Left renal cortex interstitium (tissue), 4 donors: ENCODE measurements around the gene MASP1. TPM values are rescaled to one million over a fixed set of nuclear protein-coding genes. Genes with fewer than 3 reads are reported as not detected.

Experiments used
- DNase-seq, 4 donors: peaks; one replicate each; pipeline ENCODE4 v3.0.0-alpha.2; 2013; ENCODE audit warnings: low read depth in 4 of 4, low spot score in 2 of 4, missing footprints in 1 of 4
- polyA plus RNA-seq, 4 donors: library from polyadenylated mRNA; unstranded; fragments of 120-200 nt; gene quantifications; one replicate each; pipeline ENCODE4 v1.2.1, GENCODE V29; 2013; ENCODE audit not compliant: insufficient read length in 4 of 4

The MASP1 gene, protein sequence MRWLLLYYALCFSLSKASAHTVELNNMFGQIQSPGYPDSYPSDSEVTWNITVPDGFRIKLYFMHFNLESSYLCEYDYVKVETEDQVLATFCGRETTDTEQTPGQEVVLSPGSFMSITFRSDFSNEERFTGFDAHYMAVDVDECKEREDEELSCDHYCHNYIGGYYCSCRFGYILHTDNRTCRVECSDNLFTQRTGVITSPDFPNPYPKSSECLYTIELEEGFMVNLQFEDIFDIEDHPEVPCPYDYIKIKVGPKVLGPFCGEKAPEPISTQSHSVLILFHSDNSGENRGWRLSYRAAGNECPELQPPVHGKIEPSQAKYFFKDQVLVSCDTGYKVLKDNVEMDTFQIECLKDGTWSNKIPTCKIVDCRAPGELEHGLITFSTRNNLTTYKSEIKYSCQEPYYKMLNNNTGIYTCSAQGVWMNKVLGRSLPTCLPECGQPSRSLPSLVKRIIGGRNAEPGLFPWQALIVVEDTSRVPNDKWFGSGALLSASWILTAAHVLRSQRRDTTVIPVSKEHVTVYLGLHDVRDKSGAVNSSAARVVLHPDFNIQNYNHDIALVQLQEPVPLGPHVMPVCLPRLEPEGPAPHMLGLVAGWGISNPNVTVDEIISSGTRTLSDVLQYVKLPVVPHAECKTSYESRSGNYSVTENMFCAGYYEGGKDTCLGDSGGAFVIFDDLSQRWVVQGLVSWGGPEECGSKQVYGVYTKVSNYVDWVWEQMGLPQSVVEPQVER
- 10 to 100 TPM in 1 of 4 donors, 1 to 10 TPM in 3; 7.2 to 10.2 (median 8.4) TPM for polyA plus RNA-seq

DNA sequence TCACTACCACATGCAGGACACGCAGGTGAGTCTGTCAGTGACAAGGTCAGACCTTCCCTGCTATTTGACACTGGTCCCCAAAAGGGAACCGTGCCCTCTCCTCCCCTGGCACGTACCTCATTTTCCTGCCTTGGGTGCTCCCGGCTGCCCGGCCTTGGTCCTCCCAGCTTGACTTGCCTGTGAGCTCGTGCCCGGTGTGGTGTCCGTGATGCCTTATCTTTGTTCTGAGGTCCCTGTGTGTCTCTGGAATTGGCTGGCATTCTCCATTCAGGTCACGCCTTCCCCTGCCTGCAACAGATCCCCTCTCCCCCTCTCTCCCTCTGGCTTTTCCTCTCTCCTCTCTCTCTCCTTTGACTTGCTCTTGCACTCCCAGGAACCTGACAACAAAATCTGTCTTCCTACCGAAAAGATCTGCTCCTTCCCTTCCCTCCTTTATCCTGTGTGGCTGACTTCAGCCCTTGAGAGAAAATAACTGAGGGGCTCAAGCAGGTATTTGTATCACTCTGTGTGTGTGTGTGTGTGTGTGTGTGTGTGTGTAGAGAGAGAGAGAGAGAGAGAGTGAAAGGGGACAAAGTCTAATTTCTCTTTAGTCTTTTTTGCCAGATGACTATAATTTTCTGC, at the start of gene MASP1:
TSS of gene MASP1 (minus strand) at position 226 of the 621 bp plus-strand sequence. CDS start at position 121, 105 bp downstream.
- peak in 2 of 4 donors; percentile 24 to 52 for DNase-seq

DNA sequence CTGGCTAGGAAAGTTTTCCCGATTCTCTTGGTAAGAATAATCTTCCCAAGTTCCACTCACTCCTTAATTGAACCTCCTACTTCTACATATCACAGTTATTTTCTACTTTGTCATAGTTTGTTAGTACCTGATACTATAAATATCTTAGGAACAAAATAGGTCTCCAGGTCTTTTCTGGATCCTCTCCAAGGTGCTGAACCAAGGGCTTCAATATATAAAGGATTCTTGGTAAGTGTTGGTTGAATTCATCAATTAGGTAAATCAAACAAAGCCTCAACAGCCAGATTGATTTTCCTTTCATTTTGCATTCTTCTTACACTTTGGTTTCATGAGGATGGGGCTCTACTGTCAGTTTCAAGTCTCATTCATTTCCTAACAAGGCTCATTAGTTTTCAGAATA, 49.0 kb upstream of the MASP1 start:
- no peak for DNase-seq

DNA sequence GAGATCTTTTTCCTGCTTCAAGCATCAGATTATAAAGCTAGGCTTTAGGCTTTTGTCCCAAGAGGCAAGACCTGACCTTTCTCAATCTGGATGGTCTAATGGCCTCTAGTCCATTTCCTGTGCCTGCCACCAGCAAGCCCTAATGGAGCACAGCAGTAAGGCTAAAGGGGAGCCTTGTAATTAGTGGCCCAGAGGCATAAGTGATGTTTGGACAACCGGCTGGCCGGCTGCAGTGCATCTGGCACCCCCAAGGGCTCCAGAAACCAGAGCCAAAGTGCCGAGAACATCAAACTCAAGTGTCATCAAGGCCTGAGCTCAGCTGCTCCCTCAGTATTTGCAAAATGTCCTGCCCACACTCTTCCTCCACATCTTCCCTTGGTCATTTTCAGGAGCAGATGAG, 44.8 kb upstream of the MASP1 start:
- DNase-seq, result no peak

DNA sequence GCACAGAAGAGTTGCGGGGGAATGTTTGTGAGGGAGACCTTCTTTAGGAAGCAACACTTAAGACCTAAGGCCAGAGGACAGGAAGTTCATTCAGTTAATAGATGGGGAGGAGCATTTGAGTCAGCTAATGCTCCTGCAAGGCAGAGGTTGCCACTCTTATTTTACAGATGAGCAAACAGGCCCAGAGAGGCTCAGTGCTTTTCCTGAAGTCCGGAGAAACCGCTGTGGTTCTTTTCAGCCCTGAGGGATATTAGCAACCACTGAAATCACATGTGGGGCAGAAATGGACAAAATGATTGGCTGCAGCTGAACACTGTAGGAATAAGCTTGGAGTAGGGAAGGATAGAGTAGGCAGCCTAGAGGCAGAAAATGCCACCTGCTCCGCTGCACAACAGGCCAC, 43.4 kb upstream of the MASP1 start:
- no peak for DNase-seq

DNA sequence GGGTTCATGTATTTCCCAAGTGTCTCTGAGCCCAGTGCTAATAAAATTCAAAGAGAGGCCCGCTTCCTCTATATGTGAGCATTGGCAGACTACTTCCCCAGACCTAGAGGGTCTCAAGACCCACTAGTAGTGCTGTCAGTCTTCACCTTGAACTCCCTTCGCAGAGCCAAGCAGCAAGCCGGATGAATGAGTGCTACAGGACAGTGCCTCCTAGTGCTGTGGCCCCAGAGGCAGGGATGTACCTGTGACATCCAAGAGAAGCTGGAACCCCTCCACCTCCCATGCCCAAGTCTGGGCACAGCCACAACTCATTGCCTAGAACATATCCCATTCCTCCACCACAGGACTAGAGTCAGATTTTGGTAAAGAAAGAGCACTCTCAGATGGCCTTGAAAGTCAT, 37.2 kb upstream of the MASP1 start:
- DNase-seq, result no peak

DNA sequence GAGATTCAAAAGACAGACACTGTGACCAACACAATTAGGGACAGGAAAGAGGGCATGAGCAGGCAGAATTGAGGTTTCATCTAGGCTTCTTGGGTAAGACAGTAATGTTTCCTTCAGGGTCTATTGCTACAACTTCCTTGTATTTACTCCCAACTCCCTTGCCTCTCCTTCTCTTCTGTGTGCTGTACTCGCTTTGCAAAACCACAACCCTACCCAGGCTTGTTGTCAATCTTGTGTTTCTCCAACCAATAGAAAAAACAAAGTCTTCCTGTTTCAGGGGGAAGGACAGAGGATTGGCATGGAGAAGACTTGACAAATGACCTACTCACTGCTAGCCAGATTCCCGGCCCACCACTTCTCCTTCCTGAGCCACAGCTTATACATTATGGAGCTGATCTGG, 36.3 kb upstream of the MASP1 start:
- no peak for DNase-seq

DNA sequence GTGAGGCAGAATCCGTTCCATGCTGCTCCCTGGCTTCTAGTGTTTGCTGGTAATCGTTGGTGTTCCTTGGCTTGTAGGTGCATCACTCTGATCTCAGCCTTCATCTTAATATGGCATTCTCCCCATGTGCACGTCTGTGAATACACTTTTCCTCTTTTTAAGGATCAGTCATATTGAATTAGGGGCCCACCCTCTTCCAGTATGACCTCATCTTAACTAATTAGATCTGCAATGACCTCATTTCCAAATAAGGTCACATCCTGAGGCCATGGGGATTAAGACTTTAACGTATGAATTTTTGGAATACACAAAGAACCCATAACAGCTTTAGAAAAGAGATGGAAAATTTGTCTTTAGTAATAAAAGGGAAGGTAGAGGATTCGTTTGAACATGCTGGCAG, 34.1 kb upstream of the MASP1 start:
- no peak for DNase-seq

DNA sequence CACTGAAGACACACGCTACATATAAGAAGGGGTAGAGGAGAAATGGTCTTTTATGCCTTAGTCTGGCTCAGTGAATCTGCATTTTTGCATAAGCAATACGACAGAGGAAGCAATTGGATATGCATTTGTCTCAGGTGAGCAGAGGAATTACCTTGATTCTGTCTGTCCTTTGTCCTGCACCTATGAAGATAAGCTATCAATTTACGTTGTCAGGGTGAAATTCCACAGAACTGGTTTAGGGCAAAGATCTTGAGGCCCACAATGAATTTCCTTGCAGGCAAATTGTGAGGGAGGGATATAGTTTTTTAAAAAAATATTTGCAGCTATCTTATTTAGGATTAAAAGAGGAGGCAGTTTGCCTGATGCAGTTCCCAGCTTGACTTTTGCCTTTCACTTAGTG, 31.6 kb upstream of the MASP1 start:
- no peak for DNase-seq

DNA sequence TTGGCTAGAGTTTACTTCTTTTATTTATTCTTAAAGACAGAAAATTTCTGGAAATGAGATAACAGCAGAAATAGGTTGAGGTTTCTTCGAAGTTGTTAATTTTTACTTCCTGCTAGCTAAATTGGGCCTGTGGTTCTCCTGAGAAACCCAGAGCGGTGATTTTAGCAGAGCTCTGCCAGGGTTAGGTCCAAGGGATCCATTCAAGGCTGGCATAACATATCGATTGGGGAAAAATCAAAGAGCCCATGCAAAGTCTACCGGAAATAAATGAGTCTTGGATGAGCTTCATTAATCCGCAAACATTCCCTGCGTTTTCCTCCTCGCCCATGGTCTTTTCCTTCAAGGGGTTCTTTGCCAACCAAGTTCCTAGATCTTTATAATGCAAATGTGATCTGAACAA, 30.8 kb upstream of the MASP1 start:
- DNase-seq, result no peak

DNA sequence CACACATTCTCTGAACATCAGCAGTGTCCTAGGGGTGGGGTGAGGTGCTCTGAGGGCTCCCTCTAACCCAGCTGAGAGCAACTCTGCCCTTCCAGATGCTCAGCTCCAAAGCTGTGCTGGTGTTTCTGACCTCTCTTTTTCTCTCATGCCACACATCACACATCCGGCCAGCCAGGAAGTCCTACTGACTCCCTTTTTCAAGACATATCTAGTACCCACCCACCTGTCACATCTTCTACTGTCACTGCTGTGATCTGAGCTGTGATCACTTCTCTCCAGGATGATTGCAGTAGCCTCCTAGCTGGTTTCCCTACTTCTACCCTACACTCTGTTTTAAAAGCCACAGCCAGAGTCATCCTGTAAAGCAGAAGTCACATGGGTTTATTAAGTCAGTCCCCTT, 30.2 kb upstream of the MASP1 start:
- no peak for DNase-seq

DNA sequence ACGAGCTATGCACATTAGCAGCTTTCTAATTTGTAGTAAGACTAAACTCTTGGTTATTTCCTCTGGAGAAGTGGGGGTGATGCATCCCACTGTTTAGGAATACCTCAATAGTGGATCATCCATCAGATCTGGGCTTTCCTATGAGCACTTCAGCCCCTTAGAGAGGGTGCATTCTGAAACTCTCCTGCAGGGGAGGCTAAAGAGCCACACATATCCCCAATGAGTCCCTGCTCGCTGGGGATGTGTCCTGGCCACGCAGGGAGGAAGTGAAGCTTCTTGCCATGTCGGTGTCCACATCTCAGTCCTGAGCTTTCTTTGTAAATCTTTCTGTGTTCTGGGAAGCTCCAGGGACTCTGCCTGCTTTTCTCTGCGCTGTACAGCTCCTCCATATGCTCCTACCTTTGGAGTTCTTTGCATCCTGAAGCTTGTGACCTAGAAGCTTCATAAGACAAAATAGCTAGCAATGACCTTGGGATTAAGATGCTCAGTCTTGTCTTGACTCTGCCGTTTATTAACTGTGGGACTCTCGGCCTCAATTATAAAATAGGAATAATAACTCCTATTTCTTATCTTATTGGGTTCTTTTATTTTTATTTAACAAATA, 28.3 kb upstream of the MASP1 start:
- peak; percentile 29 to 61 (median 54) for DNase-seq

DNA sequence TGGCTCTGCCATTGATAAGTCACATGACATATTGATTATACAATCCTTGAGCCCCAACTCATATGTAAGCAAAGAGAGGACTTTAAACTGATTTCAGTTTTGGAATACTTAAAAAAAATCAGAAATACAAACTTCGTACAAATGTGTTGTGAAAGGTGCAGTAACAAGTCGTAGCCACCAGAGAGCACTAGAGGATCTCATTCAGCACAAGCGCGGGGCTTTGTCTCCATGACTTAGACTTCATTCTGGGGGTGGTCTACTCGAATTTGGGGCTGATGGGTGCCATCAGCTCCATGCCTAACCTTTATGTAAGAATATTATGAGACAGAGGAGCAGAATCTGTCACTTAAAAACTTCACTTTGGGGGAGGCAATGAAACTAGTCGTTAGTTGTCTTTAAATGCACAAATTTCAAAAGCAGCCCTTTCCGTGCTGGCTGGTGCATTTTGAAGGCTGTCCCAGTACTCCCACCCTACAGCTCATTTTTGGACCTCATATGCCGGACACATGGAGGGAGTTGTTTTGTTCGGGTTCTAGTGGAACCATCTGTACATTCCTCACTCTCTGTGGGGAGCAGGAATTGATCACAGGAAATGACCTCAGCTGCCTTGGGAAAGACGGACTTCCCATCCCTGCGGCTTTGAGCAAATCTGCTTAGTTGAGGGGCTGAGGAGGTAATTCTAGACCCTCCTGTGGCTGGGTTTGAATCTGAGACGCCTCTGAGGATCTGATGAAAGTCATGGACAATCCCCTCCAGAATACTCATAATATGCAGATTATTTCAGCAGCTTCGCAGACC, 27.5 kb upstream of the MASP1 start:
- peak in 3 of 4 donors; percentile 15 to 37 (median 36) for DNase-seq

DNA sequence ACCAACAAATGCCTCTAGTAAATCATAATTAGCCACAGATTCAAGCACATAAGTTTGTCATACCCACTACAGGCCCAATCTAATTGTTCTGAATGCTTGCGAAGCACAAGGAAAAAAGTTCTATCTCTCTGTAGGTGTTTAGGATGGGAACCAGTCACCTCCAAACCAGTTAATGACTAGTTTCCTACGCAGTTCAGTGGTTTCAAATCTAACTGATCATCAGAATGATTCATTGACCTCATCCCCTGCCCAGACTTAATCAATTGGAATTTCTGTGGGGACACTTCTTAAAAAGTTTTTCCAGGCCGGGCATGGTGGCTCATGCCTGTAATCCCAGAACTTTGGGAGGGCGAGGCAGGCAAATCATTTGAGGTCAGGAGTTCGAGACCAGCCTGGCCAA, 24.3 kb upstream of the MASP1 start:
- no peak for DNase-seq

DNA sequence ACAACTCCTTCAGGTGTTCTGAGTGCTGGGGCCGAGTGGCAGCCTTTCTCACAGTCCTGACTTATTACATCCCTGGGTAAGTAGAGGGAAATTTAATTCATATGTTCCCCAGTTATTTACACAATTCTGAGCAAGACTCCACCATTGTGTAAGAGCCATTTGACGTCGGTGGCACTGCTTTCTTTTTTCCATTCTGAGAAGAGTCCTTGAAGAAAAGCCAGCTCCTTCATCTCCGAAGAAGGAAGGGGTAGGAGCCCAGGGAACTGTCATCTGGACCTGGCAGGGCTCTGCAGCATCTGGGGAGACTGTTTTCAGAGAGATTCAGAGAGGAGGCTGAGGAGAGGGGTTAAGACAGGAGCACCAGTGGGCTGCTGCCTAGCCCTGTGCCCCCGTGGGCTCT, 22.6 kb upstream of the MASP1 start:
- no peak for DNase-seq

DNA sequence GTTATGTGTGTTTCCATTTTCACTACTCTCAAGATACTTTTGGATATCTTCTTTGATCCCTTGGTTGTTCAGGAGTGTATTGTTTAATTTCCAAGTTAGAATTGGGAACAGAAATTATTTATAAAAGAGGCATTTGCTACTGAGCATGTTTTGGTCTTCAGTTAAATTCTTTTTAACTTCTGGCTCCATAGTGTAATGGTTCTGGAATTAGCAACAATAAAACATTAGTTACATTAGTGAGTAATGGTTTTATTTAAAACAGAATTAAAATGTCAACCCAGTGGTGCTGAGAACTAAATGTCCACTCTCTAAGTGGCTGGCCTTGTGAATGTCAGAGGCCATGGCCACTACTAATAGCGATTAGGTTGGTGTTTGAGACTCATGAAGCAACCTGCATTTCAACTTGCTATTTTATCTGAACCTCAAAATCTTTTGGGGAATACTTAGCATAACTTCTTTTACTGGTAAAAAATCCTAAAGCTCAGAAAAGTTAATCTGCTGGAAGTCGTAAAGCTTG, 19.5 kb upstream of the MASP1 start:
- no peak for DNase-seq

DNA sequence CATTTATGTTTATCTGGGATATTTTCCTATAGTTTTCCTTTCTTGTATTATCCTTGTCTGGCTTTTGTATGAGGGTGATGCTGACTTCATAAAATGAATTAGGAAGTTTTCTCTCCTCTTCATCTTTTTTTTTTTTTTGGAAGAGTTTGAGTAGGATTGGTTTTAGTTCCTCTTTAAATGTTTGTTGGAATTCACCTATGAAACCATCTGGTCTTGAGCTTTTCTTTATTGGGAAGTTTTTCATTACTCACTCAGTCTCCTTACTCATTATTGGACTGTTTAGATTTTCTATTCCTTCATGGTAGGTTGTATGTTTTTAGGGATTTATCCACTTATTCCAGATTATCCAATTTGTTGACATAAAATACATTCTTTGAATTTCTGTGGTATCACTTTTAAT, 18.7 kb upstream of the MASP1 start:
- no peak for DNase-seq

DNA sequence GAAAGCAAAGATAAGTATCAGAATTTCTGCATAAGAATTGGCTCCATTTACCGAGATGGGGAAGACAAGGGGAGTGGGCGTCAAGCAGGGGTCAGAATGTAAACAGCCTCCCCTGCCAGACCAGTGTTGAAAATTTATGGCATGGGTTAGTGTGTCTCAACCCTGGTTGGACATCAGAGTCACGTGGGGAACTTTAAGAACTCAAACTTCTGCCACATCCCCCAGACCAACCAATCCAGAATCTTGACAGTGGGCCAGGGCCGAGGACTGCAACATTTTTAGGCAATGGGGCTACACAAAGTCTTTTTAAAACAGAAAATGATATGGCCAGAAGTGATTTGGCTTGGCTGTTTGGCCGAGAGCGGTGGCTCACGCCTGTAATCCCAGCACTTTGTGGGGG, 14.3 kb upstream of the MASP1 start:
- peak in 2 of 4 donors; percentile 27 to 35 for DNase-seq

DNA sequence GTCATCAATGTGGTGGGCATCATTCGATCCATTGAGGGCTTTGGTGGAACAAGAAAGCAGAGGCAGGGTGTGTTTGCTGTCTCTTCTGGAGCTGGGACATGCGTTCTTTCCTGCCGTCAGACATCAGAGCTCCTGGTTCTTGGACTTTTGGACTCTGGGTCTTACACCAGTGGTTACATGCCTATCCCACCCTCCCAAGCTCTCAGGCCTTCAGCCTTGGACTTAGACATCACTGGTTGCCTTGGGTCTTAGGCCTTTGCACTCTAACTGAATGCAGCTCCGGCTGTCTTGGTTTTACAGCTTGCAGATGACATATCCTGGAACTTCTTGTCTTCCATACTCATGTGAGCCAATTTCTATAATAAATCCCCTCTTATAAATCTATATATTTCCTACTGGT, 8.1 kb upstream of the MASP1 start:
- no peak for DNase-seq

DNA sequence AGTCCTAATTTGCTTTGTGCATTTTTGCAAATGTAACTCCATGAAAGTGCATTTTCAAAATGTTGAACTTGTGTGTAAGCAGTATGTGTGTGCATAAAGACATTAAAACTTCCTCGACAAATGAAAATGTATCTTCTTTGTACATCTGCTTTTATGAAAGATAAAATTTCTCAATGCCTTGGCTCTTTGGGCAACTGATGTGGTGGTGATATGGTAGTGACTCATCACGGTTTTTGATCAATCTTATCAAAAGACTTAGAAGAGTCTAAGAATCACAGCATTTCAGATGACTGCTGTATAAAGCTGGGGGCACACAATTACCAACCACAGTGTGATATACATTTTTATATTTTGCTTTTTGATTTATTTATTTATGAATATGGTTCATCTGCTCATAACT, 5.4 kb upstream of the MASP1 start:
- no peak for DNase-seq

DNA sequence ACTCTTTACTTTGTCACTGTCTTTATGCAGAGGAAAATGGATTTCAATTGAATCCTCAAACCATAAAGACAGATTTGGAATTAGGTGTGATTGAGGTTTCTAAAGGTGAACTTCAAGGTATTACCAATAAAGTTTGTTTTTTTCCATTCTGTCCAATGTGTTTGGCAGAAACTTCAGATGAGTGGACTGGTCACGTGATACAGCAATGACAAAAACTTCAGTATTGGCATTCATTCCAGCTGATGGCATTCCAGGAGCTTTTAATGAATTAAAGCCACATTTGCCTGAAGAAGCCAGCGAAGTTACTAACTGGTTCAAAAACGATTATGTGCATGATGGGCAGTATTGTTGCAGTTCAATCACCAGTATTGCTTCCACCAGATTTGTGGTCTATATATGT, 4.5 kb upstream of the MASP1 start:
- DNase-seq, result no peak
